Activated T-cell treated with anti-CD3 and anti-CD28 coated beads for 4 hours (primary cell): ENCODE results near the gene GLTP.
"Not testable (repeated sequence)": the region's sequence is repeated elsewhere in the genome, so short reads cannot be mapped to it uniquely, and the experiment has no call there.

Source experiments
- DNase-seq: peaks from one replicate; pipeline ENCODE4 v3.0.0-alpha.2; 2020

GLTP gene

DNA sequence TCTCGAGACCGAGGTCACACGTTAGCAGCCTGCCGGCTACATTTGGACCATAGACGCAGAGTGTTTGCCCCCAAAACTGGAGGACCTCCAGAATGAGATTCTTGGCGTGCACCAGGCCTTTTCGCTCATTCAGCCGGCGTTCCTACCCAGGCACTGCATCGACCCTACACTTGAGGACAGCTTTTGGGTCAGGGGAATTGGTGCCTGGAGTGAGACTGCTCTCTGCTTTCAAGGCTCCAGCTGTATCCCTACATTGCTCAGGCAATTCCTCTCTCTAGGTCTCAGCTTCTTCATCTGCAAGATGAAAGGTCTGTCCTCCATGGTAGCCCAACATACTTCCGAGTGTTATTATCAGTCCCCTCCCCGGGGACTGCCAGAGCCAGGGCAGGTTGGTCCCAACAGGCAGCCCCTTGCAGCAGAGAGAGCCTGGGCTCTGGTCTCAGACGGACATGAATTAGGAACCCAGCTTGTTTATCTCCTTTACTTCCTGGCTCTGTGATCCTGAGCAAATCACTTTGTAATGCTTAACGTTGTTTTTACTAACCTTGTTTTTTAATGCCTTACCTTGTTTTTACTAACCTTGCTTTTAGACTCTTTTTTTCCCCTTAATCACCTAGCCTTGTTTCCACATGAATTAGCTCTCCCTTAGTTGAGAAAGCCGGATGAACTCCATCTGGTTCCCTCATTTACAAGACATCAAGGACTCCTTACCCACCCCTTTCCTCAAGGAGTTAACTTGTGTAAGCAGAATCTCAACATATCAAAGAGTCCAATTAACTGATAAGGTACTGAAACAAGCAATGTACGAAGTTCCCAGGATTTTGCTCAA, 20.6 kb upstream of the GLTP start:
- no peak for DNase-seq

DNA sequence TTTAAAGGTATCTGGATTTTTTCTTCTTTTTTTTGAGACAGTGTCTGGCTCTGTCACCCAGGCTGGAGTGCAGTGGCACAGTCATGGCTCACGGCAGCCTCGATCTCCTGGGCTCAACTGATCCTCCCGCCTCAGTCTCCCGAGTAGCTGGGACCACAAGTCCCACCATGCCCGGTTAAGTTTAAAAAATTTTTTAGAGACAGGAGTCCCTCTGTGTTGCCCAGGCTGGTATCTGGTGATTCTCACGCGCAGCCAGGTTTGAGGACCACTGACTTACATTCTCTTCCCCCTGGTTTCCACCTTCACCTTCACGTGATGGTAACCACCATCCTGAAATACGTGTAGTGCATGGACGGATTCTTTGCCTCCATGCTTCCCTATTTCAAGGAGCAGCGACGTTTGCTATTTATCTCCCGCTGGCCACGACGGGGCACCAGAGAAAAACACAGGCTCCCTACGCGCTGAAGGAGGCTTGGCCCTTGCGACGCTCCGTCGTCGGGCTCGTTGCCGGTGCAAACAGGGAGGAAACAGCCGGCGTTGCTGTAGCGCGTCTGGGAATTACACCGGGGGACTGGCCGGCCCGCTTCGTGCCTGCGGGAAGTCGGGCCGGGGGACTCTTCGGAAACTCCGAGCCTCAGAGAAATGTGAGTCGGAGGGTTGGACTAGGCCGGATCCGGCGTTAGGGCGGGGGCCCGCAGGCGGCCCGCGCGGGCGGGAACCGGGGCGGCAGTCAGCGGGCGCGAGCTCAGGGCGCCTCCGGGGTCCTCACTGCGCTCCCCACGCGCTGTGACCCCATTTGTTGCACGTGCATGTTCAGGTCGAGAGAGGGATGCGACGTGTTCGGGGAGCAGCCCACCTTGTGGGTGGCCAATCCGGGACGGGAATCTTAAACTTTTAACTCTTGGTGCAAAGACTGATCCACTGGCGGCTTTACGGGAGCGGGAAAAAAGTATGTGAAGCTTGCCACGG, 19.7 kb upstream of the GLTP start, which contains the start of gene TCHP:
TCHP (plus strand) TSS at position 492 of the 969 bp plus-strand sequence. CDS start 2,753 bp downstream, outside the sequence.
- DNase-seq, result peak; percentile 53

DNA sequence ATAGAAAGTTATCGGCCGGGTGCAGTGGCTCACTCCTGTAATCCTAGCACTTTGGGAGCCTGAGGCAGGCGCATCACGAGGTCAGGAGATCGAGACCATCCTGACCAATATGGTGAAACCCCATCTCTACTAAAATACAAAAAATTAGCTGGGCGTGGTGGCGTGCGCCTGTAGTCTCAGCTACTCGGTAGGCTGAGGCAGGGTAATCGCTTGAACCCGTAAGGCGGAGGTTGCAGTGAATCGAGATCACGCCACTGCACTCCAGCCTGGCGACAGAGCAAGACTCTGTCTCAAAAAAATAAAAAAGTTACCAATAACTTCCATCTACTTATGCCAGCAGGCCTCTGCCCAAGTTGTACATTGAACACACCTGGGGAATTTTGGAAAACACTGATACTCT, 19.0 kb upstream of the GLTP start:
- not testable (repeated sequence) for DNase-seq

DNA sequence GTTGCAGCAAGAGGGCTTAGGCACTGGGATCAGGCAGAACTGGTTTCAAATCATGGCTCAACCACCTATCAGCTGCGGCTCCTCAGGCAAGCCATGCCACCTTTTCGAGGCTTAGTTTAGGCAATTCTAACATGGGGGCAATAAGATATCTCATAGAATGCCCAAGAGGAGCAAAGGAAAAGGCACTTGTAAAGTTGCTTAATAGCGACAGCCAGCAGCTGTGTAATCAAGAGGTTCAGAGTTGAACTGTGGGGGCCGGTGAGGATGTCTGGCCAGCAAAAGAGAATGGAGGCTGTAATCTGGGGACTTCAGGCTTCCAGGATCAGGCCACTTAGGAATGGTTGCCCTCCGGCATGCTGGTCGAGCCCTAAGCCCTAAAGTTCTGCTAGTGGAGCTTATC, 16.7 kb upstream of the GLTP start:
- DNase-seq, result no peak

DNA sequence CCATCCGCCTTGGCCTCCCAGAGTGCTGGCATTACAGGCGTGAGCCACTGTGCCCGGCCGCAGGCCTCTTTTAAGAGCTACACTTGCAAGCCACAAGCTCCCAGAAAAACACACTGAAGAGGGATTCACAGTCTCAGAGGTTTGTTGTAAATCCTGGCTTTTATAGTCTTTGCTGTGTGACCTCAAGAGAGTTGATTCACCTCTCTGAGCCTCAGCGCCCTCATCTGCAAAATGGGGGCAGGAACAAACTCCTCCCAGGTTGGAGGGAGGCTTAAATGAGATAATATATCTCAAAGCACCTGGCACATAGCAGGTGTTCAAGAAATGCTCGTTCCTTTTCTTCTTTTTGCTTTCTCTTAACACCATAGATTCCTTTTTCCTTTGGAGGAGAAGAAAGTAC, 15.8 kb upstream of the GLTP start:
- no peak for DNase-seq

DNA sequence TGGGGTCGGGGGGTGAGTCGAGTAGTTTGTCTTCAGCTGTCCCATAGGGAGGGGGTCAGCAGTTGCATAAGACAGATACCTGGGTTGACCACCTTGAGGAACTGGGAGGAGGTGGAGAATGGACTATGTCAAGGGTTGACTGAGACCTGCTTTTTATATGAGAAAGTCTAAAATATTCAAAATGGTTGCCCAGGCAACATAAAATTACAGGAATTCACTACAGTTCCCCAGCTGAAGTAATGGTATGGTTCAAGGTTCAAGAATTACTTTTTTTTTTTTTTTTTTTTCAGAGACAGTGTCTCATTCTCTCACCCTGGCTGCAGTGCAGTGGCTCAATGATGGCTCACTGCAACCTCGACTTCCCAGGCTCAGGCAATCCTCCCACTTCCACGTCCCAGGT, 14.6 kb upstream of the GLTP start:
- no peak for DNase-seq

DNA sequence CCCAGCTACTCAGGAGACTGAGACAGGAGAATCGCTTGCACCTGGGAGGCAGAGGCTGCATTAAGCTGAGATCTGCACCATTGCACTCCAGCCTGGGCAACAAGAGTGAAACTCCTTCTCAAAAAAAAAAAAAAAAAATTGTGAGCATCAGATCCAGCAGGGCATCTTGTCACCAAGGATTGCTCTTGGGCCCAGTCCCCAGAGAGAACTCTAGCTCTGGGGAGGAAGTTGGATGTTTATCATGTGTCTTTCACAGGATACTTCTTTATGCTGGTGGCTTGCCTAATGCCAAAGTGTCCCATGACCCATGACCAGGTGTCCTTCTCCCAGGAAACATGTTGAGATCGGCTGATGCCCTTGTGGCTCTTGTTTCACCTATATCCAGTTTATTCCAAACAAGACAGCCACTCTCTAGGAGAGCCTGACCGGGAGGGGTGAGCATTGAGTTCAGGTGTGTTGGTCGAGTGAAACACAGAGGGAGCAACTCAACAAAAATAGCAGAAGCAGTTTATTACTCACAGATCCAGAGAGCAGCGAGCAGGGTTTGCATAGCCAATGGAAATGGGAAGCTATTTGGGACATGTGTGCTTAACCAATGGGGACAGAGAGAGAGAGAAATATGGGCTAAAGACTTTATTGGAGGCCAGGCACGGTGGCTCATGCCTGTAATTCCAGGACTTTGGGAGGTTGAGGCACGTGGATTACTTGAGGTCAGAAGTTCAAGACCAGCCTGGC, 13.1 kb upstream of the GLTP start:
- DNase-seq, result no peak

DNA sequence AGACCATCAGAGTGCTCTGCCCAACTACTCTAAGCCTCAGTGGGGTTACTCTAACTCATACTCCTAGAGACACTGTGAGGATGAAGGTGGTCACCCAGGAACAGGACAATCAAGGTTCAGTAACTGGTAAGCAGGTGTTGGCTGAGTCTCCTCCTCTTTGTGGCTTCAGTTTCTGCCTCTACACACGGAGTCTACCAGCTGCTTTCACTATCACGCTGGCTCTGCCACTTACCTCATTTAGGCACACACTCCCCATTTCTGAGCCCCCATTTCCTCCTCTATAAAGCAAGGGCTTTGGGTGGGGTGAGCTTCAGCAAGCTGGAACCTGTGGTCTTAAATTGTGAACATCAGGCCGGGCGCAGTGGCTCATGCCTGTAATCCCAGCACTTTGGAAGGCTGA, 12.4 kb upstream of the GLTP start:
- no peak for DNase-seq

DNA sequence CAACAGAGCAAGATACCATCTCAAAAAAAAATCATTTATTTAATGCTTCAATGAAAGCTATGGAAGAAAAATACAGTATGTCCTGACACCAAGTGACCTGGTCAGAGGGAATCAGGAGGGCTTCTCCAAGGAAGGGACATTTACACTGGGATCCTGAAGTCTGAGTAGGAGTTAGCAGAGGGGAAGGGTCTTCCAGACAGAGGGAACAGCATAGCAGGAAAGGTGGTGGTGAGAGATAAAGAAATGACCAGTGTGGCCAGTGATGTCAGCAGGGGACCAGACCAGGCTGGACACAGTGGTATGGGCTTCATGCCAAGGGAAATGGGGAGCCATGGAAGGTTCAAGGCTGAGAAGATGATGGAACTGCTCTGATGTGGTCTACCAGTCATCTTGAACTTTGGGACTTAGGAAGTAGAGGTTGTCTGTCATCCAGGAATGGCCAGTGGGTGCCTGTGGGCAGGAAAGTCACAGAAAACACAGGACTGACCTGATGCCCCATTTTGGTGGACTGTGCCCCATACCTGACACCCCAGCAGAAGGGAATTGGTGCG, 11.9 kb upstream of the GLTP start:
- no peak for DNase-seq

DNA sequence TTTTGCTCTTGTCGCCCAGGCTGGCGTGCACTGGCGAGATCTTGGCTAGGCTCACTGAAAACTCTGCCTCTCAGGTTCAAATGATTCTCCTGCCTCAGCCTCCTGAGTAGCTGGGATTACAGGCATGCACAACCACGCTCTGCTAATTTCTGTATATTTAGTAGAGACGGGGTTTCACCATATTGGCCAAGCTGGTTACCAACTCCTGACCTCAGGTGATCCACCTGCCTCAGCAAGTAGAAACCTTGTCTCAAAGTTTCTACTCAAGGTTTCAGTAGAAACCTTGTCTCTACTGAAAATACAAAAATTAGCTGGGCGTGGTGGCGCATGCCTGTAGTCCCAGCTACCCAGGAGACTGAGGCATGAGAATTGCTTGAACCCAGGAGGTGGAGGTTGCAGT, 11.4 kb upstream of the GLTP start:
- not testable (repeated sequence) for DNase-seq

DNA sequence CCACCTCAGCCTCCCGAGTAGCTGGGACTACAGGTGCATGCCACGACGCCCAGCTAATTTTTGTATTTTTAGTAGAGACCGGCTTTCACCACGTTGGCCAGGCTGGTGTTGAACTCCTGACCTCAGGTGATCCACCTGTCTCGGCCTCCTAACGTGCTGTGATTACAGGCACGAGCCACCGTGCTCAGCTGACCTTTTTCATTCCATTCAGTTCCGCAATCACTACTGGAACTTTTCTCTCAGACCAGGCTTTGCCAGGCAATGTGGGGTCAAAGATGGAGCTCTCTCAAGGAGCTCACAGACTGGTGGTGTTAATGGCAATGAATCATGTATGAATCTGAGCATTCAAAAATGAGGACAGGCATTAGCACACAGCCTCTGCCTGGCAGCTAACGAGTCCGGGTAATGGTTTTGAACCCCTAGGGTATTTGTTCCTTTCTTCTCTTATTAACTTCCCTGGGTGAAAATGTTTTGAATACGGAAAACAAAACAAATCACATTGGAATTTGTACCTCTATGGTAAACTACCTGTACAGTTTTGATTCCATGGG, 10.4 kb upstream of the GLTP start:
- DNase-seq, result no peak

DNA sequence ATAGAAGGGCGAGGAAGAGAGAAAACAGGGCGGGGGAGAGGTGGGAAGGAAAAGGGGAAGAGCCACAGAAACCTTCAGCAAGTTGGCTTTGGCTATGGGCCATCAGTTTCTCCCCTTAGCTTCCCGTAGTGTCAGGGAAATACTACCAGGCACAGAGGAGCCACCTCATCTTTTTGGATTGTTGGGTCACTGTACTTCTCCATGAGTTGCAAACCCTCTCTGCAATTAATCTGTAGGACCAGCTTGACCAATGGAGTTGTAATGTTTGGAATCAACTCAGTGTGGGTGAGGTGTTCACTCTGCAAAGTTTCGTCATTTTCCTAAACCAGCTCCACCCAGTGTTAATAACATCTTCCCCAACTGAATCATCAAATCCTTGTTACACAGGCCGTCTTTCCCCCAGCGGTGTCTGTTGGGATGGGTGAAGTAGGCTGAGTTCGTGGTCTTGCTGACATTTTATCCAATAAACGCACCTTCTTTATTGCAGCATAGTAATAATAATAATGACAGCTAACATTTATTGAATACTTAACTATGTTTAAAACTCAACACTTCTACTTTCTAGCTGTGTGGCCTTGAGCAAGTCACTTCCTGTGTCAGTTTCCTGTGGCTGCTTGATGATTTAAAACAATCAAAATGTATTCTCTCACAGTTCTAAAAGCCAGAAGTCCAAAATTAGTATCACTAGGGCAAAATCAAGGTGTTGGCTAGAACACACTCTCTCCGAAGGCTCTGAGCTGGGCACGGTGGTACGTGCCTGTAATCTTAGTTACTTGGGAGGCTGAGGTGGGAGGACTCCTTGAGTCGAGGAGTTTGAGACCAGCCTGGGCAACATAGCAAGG, 8.1 kb upstream of the GLTP start:
- DNase-seq, result no peak

DNA sequence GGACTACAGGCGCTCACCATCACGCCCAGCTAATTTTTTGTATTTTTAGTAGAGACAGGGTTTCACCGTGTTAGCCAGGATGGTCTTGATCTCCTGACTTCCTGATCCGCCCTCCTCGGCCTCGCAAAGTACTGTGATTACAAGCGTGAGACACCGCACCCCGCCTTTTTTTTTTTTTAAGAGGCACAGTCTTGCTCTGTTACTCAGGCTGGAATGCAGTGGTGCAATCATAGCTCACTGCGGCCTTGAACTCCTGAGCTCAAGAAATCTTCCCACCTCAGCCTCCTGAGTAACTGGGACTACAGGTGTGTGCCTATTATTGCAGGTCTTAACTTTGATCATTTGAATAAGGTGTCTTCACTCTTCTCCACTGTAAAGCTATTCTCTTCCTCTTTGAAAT, 5.3 kb upstream of the GLTP start:
- DNase-seq, result no peak

DNA sequence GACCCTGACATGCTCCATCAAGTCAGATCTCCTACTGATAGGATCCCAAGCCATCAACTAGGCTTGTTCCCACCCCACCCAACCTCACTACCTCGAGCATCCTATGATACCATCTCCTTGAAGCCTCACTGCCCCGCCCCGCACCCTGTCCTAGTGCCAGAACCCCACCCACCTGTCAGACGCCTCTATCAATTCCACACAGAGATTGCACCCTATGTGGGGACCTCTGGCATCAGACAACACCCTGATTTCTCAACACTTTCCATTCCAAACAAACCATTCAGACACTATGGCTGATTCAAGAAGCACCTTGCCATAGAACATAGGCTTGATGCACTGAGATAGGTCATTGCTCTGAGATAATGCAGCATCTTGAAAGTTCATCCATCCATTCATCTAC, 3.1 kb upstream of the GLTP start:
- no peak for DNase-seq

DNA sequence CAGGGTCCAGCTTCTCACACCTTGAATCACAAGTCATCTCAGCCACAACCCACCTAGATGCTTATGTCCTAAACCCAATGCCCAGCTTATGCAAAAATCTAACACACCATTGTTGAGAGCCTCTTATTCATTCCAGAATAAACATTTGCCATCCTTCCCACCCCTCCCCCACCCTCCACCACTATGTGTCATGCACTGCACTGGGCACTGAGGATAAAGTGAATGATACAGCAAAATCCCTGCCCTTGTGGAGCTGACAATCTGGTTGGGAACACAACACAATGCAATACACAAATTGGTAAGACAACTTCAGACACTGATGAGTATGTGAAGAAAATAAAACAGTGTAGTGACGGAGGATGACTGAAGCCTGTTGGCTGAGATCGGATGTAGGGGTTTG, 1.4 kb upstream of the GLTP start:
- DNase-seq, result no peak

DNA sequence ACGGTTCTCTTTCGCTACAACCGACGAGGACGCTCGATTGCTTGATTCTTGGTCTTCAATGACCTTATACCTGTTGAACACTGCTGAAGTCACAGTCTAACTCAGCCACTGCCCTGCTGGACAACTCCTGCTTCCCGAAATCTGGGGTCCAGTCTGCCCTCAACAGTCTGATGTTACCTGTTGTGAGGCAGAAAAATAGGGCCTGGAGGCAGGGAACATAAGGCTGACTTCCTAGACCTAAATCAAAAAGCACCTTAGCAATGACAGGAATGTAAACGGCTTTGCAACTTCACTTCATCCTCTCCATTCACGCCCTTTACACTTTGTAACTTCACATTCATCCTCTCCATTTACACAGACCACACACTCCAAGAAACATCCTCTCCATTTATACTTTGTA, 597 bp upstream of the GLTP start:
- no peak for DNase-seq

DNA sequence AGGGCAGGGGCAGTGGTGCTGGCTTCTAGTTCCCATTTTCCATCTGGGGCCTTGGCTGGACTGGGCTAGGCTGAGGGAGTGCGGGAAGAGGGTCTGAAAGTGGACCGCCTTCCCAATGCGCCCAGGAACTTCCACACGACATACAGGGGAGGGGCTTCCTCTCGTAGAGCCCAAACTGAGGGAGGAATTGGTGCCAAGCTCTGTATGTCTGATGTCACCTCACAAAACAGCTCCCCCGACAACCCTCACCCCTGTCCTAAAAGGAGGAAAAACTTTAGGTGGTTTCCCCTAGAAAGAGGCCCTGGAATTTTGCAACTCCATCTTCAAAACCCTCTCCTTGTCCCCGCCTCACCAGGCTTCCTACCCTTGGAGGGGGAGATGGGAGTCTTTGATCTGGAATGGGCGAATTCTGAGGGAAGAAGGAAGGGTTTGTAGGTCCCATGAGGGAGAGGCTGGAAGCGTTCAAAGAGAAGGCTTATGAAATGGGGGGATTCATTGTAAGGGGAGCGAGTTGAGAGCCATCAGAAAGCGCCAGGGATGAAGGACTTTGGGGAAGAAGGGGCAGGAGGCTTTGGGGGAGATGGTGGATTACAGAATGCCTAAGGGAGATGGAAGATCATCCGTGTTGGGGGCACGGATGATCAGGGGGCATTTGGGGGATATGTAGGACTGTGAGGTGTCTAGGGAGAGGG, 844 bp downstream of the GLTP start:
- DNase-seq, result no peak

DNA sequence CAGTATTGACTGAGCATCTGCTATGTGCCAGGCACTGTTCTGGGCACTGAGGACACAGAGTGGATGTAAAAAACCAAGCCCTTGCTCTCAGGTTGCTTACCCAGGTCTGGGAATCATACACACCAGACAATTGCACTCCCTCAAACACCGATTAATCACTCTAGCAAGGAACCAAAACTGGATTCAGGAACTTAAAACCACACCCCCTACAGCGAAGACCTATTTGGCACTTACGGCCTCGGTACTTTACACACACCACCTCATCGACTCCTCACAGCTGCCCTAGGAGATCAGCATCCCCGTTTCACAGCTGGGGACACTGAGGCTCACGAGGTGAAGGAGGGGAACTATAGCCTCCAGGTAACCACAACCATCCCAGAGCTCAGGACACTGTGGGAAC, 1.6 kb downstream of the GLTP start:
- DNase-seq, result no peak

DNA sequence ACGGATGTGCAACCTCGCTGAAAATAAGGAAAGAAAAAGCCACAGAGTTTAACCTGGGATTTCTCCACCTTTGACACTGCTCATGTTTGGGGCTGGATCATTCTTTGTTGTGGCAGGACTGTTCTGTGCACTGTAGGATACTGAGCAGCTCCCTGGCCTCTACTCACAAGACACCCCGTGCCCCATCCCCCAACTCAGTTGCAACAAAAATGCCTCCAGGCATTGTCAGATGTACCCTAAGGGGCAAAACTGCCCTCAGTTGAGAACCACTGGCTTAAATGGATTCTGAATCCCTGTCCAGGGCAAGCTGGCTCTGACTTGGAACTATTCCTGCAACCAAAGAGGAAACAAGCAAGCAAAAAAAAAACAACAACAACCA, 2.1 kb downstream of the GLTP start:
- no peak for DNase-seq

DNA sequence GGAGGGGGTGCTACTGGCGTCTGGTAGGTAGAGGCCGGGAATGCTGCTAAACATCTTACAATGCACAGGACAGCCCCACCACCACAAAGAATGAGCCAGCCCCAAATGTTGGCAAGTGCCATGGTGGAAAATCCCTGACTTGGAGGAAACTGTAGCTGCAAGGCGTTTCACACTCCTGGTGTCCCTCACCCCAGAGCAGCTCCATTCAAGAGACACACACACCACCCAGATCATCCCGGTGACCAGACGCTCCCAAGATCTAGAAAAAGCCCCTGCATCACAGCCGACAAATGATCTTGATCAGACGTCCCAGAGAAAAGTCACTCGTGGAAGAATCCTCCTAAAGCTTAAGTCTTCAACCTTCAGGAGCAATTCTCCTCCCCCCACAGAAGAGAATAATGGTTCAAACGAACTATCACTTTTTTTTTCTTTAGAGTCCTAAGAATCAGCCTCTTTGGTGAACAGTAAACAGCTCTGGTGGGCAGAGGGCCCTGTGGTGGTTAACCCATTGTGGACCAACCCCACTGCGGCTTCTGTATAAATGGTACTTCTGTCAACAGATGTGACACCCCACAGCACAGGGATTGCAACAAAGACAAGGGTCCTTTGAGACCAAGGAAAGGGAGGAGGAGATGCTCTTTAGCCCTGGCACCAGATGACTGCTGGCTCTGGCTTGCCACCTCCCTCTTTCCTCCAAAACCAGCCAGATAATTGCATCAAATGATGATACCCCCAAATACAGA, 2.7 kb downstream of the GLTP start:
- no peak for DNase-seq
